Measurements from ENCODE around the gene NDUFAF7.
"Not testable (repeated sequence)": the region's sequence is repeated elsewhere in the genome, so short reads cannot be mapped to it uniquely, and the experiment has no call there.

The NDUFAF7 gene

DNA sequence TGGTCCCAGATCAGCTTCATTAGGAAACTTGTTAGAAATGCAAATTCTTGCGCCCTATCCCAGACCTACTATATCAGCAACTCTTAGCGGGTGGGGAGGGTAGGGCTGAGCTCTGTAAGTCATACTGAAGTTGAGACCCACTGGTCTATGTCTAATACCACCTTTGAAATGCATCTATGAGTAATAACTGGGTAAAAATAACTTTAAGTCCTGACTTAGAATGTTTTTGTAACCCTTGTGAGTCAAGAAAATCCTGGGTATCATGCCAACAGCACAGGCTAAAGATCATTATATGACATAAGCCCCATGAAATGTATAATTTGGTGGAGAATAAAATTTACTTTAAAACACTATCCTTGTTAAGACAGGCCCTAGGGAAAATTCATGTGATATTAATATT lies 51.7 kb downstream of the NDUFAF7 start:
- FAIRE-seq: no peak

DNA sequence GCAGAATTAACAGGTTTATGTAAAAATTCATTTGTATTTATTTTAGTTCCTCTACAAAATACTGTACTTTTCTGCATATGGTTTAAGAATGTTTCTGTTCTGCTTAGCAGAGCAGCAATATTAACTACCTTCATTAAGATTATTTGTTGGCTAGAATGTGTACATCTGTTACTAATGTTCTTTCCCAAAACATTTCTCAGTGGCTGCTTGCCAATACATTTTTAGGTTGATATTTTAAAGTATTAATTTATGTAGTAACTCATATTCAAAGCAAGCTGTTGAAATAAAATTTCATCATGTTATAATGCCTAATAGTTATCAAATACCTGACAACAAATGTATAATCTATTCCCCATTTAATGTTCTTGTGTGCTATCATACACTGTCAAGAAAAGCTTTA lies 52.9 kb downstream of the NDUFAF7 start:
- no peak for FAIRE-seq

DNA sequence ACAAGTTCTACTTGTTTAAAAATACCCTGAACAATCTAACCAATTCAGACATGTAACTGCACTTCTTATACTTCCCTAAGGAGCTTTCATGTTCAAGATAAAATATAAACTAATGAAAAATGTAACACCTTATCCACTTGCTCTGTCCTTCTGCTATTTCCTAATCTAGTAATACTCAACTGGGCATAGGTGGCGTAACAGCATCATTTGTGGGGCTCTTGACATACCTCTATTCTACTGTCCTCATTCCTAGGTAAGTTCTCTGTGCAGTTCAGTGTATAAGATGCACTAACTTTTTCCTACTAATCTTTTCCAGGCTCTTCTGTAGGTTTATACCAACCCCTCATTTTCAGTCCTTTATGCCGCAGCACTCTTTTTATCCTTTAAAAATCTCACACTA lies 56.5 kb downstream of the NDUFAF7 start:
- FAIRE-seq: no peak

DNA sequence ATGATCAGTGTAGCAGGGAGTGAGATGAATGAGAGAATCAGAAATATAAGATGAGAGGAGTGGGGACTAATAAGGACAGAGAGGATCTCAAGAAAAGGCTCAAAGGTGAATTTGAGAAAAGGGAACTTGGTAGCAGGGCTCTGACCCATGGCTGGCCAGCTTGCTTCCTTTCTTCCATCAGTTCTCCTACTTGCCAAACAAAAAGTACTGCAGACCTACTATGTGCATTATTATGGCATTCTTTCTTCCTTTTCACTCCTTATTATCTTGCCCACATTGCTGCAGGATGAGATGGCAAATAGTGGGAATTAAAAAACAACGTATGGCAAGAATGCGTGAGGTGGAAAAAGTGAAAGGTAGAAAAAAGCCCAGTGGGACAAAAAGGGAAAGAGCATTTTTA lies 60.2 kb downstream of the NDUFAF7 start:
- FAIRE-seq: no peak

DNA sequence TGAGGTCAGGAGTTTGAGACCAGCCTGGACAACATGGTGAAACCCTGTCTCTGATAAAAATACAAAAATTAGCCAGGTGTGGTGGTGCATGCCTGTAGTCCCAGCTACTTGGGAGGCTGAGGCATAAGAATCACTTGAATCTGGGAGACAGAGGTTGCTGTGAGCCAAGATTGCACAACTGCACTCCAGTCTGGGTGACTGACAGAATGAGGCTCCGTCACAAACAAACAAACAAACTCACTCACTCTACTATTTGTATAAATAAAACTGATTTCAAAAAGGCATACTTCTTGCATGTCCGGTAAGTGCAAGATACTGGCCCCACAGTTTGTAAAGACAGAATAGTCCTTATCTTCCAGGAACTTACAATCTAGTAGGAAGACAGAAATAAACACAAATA lies 63.4 kb downstream of the NDUFAF7 start:
- FAIRE-seq: not testable (repeated sequence)

DNA sequence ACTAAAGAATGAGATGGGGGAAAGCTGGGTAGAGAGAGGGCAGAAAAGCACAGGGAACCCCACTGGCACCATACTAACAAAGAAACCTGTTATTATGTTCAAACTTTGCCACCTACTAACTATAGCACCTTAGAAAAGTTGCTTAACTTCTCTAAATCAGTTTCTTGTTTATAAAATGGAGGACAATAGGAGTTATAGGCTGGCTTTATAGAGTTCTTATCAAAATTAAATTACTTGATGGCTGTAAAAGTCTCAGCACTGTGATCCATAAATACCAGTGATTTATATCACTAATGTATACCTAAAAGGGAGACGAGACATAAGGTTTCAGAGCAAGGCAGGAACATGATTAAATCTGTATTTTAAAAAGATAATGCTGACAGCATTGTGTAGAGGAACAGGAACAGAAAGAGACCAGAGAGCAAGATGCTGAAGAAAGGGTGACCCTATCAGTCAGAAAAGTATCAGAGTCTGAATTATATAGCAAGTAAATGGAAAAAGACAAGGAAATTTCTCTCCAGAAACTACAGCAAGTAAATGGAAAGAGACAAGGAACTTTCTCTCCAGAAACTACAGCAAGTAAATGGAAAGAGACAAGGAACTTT lies 64.1 kb downstream of the NDUFAF7 start:
- no peak for FAIRE-seq

DNA sequence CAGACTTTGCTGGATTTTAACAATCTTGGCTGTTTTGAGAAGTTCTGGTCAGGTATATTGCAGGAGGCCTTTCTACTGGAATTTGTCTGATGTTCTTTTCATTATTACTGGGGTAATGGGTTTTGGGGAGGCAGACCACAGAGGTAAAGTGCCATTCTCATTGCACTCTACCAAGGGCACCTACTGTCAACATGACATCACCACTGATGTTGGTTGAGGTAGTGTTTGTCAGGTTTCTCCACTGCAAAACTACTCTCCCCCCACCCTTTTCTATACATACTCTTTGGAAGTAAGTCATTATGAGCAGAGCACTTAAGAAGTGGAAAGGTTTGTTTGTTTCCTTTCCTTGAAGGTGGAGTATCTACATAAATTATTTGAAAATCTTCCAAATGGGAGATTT lies 66.2 kb downstream of the NDUFAF7 start:
- FAIRE-seq: no peak

Data from colon (tissue), 2 donors.